ENCODE results near the gene RUNX2. TPM values are rescaled to one million over a fixed set of nuclear protein-coding genes. Genes with fewer than 3 reads are reported as not detected.

The RUNX2 gene
- polyA plus RNA-seq, 1 donor from 2014 or later: not detected

DNA sequence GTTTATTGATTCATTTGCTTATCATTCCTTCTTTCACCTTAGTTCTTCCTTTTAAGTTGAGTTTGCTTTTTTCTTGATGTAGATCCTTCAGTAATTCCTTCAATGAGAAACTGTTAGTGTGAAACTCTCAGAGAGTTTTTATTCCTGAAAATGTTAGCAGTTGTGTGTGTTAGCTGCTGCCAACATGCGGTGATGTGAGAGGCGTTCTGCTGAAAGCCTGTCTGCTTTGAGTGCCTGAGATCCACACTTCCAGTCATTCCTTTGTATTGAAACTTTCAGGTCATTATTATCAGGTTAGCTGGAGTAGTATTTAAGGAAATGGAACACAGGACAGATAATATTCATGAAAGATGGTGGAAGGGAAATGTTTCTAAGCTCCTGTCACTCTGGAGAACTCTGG is 119.6 kb downstream of the RUNX2 start:
- H3K36me3 ChIP-seq (ENCODE audit: insufficient read depth, low read length): no peaks in the 10 kb centered on the region
- no peaks in the 10 kb centered on the region for H3K27me3 ChIP-seq (ENCODE audit: insufficient read depth, low read depth, low read length)
- TF ChIP-seq RAD21 (conservative IDR thresholded peaks at IDR 0.05) (no peak), POLR2AphosphoS5 (IDR thresholded peaks at IDR 0.05) (peak; percentile 34)
- H3K79me2 ChIP-seq (replicated peaks; ENCODE audit: insufficient read depth, low read length): no peaks in the 10 kb centered on the region
- H3K4me3 ChIP-seq (ENCODE audit: low read length): no peak overlapping the region
- no peaks in the 10 kb centered on the region for H3K9me3 ChIP-seq (ENCODE audit: low read length)
- H3K9ac ChIP-seq (ENCODE audit: low read length): no peak overlapping the region
- H3K4me2 ChIP-seq (ENCODE audit: low read length): no peak overlapping the region
- no peak overlapping the region for H3K27ac ChIP-seq (ENCODE audit: low read length)
- H3F3A ChIP-seq (ENCODE audit: insufficient read depth, low read length, poor library complexity, severe bottlenecking): no peaks in the 10 kb centered on the region
- H4K20me1 ChIP-seq (ENCODE audit: insufficient read depth): no peaks in the 10 kb centered on the region
- H2AFZ ChIP-seq (ENCODE audit: low read depth, low read length): no peak overlapping the region
- H3K9me2 ChIP-seq (ENCODE audit: insufficient read depth, low read length): no peaks in the 10 kb centered on the region

DNA sequence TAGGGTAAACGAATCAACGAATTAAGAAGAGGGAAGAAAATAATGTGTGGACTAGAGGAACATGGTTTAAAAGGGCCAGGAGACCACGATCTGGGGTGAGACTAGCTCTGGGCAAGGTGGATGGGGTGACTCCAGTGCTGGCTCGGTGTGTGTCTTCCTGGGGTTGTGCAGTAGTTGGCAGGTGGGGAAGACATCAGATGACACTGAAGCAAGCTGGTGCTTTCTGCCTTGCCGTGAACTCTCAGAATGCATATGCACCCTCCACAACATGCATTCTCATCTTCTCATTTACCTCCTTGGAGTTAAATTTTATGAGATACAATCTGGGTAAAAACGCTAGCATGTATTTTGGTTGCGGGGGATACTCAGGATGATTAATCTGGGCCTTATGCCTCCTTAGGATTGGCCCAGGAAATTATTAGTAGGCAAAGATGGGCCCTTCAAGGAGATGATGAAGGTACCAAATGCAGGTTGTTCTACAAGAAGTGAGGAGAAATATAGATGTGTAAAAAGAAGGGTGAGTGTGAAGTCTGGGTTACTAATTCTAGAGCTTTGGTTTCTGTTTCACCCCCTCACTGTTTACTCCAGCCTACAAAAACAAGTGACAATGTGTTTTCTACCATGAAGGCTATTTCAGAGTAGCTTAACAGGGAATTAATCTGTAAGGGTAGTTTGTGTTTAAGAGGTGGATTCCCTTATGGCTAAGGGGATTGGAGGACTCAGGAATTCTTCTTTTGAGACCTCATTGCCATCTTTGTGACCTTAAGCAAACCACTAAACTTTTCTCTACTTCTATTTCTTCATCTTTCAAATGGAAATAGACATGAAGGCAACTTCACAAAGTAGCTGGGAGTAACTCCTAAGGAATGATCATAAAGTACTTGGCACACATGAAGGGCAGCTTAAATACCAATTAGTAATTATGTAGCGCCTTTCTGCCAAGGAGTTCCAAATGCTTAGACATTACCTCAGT is 120.6 kb downstream of the RUNX2 start:
- Histone ChIP-seq H3K36me3 (ENCODE audit: insufficient read depth, low read length) (no peaks in the 10 kb centered on the region), H3K79me2 (replicated peaks; ENCODE audit: insufficient read depth, low read length) (no peaks in the 10 kb centered on the region), H3K4me2 (ENCODE audit: low read length) (no peak overlapping the region), H3F3A (ENCODE audit: insufficient read depth, low read length, poor library complexity, severe bottlenecking) (no peaks in the 10 kb centered on the region), H2AFZ (ENCODE audit: low read depth, low read length) (no peak overlapping the region), H3K27me3 (ENCODE audit: insufficient read depth, low read depth, low read length) (no peaks in the 10 kb centered on the region), H3K9me2 (ENCODE audit: insufficient read depth, low read length) (no peaks in the 10 kb centered on the region), H3K9ac (ENCODE audit: low read length) (no peak overlapping the region), H3K27ac (ENCODE audit: low read length) (no peak overlapping the region), H4K20me1 (ENCODE audit: insufficient read depth) (no peaks in the 10 kb centered on the region), H3K4me3 (ENCODE audit: low read length) (no peak overlapping the region), H3K9me3 (ENCODE audit: low read length) (no peaks in the 10 kb centered on the region)
- no peak for TF ChIP-seq SMC3 (conservative IDR thresholded peaks at IDR 0.05; ENCODE audit: poor library complexity)
- no peak for TF ChIP-seq MXI1 (conservative IDR thresholded peaks at IDR 0.05; ENCODE audit: poor library complexity, severe bottlenecking)
- no peak for TF ChIP-seq EP300 (conservative IDR thresholded peaks at IDR 0.05; ENCODE audit: poor library complexity, severe bottlenecking)
- TF ChIP-seq EZH2 (IDR thresholded peaks at IDR 0.05; ENCODE audit: borderline replicate concordance, insufficient read depth, low read length, poor library complexity, severe bottlenecking): no peak
- TF ChIP-seq, protein P1, sequence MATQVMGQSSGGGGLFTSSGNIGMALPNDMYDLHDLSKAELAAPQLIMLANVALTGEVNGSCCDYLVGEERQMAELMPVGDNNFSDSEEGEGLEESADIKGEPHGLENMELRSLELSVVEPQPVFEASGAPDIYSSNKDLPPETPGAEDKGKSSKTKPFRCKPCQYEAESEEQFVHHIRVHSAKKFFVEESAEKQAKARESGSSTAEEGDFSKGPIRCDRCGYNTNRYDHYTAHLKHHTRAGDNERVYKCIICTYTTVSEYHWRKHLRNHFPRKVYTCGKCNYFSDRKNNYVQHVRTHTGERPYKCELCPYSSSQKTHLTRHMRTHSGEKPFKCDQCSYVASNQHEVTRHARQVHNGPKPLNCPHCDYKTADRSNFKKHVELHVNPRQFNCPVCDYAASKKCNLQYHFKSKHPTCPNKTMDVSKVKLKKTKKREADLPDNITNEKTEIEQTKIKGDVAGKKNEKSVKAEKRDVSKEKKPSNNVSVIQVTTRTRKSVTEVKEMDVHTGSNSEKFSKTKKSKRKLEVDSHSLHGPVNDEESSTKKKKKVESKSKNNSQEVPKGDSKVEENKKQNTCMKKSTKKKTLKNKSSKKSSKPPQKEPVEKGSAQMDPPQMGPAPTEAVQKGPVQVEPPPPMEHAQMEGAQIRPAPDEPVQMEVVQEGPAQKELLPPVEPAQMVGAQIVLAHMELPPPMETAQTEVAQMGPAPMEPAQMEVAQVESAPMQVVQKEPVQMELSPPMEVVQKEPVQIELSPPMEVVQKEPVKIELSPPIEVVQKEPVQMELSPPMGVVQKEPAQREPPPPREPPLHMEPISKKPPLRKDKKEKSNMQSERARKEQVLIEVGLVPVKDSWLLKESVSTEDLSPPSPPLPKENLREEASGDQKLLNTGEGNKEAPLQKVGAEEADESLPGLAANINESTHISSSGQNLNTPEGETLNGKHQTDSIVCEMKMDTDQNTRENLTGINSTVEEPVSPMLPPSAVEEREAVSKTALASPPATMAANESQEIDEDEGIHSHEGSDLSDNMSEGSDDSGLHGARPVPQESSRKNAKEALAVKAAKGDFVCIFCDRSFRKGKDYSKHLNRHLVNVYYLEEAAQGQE (IDR thresholded peaks at IDR 0.05; ENCODE audit: borderline replicate concordance): no peak

DNA sequence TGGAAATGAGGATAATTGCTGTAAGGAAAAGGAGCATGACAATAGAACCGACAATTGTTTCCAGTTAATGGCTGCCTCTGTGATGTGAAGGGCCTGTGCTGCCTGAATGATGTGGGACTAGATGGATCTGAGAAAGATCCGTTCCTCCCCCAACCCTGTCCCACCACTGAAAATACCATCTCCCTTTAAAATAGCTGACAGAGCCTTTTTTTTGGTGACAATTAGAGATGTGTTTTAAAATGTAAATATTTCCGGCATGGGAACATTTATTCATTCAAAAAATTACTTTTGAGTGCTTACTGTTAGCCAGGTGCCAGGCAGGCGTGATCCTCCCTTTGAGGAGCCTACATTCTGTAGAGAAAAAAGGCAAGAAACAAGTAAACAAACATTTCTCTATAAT is 122.0 kb downstream of the RUNX2 start:
- Histone ChIP-seq H2AFZ (ENCODE audit: low read depth, low read length) (no peak overlapping the region), H4K20me1 (ENCODE audit: insufficient read depth) (no peaks in the 10 kb centered on the region), H3K27me3 (ENCODE audit: insufficient read depth, low read depth, low read length) (no peaks in the 10 kb centered on the region), H3K9me3 (ENCODE audit: low read length) (no peaks in the 10 kb centered on the region), H3K9ac (ENCODE audit: low read length) (no peak overlapping the region), H3K79me2 (replicated peaks; ENCODE audit: insufficient read depth, low read length) (no peaks in the 10 kb centered on the region), H3K36me3 (ENCODE audit: insufficient read depth, low read length) (no peaks in the 10 kb centered on the region), H3K27ac (ENCODE audit: low read length) (no peak overlapping the region), H3K4me3 (ENCODE audit: low read length) (no peak overlapping the region), H3K4me2 (ENCODE audit: low read length) (no peak overlapping the region), H3K9me2 (ENCODE audit: insufficient read depth, low read length) (no peaks in the 10 kb centered on the region), H3F3A (ENCODE audit: insufficient read depth, low read length, poor library complexity, severe bottlenecking) (no peaks in the 10 kb centered on the region)
- no peak for TF ChIP-seq EP300 (conservative IDR thresholded peaks at IDR 0.05; ENCODE audit: poor library complexity, severe bottlenecking)
- TF ChIP-seq RAD21 (conservative IDR thresholded peaks at IDR 0.05): no peak
- TF ChIP-seq, protein P1 (IDR thresholded peaks at IDR 0.05; ENCODE audit: borderline replicate concordance): no peak
- no peak for TF ChIP-seq MXI1 (conservative IDR thresholded peaks at IDR 0.05; ENCODE audit: poor library complexity, severe bottlenecking)
- no peak for TF ChIP-seq EZH2 (IDR thresholded peaks at IDR 0.05; ENCODE audit: borderline replicate concordance, insufficient read depth, low read length, poor library complexity, severe bottlenecking)
- no peak for TF ChIP-seq TAF1 (IDR thresholded peaks at IDR 0.05; ENCODE audit: low read depth)
- no peak for TF ChIP-seq POLR2AphosphoS5 (IDR thresholded peaks at IDR 0.05)
- TF ChIP-seq, protein P2, sequence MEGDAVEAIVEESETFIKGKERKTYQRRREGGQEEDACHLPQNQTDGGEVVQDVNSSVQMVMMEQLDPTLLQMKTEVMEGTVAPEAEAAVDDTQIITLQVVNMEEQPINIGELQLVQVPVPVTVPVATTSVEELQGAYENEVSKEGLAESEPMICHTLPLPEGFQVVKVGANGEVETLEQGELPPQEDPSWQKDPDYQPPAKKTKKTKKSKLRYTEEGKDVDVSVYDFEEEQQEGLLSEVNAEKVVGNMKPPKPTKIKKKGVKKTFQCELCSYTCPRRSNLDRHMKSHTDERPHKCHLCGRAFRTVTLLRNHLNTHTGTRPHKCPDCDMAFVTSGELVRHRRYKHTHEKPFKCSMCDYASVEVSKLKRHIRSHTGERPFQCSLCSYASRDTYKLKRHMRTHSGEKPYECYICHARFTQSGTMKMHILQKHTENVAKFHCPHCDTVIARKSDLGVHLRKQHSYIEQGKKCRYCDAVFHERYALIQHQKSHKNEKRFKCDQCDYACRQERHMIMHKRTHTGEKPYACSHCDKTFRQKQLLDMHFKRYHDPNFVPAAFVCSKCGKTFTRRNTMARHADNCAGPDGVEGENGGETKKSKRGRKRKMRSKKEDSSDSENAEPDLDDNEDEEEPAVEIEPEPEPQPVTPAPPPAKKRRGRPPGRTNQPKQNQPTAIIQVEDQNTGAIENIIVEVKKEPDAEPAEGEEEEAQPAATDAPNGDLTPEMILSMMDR (IDR thresholded peaks at IDR 0.05; ENCODE audit: poor library complexity, severe bottlenecking): no peak
- TF ChIP-seq SMC3 (conservative IDR thresholded peaks at IDR 0.05; ENCODE audit: poor library complexity): no peak
